HepG2 (cell line): ENCODE results near the gene SRCAP. TPM values are rescaled to one million over a fixed set of nuclear protein-coding genes. Genes with fewer than 3 reads are reported as not detected.

Source experiments
- CHCHD3 ChIP-seq: sonication (generic); formaldehyde crosslinking; IDR thresholded peaks from 2 replicates; pipeline ENCODE4 v1.8.0; 2022; ENCODE audit warnings: mild to moderate bottlenecking, missing genetic modification reagents, moderate library complexity
- DNMT3B ChIP-seq: conservative IDR thresholded peaks from 2 replicates; pipeline ENCODE4 v1.6.1; 2016; ENCODE audit warnings: missing biosample characterization, control low read depth
- HNRNPK ChIP-seq: fragments of 200-400 bp; formaldehyde crosslinking; IDR thresholded peaks from 2 replicates; pipeline ENCODE4 v1.6.1; 2018; ENCODE audit warnings: low read length, low read depth, moderate library complexity, mild to moderate bottlenecking; ENCODE audit not compliant: poor library complexity, severe bottlenecking
- JDP2 ChIP-seq: sonication (generic); formaldehyde crosslinking; IDR thresholded peaks from 2 replicates; pipeline ENCODE4 v1.8.1; 2022; ENCODE audit warnings: missing genetic modification reagents, borderline replicate concordance
- JUND ChIP-seq: sonication (generic); formaldehyde crosslinking; IDR thresholded peaks from 2 replicates; pipeline ENCODE4 v1.8.0; 2022; ENCODE audit warnings: mild to moderate bottlenecking, missing genetic modification reagents
- MLLT10 ChIP-seq: sonication (generic); formaldehyde crosslinking; IDR thresholded peaks from 2 replicates; pipeline ENCODE4 v1.4.0; 2020; ENCODE audit warnings: missing genetic modification reagents
- NR3C1 ChIP-seq: sonication (generic); formaldehyde crosslinking; IDR thresholded peaks from 2 replicates; pipeline ENCODE4 v1.4.0; 2020; ENCODE audit warnings: missing genetic modification reagents
- ONECUT2 ChIP-seq: sonication (generic); formaldehyde crosslinking; IDR thresholded peaks from 2 replicates; pipeline ENCODE4 v1.4.0; 2020; ENCODE audit warnings: missing genetic modification reagents
- RNF2 ChIP-seq: fragments of 450-650 bp; conservative IDR thresholded peaks from 2 replicates; pipeline ENCODE4 v1.6.1; 2016; ENCODE audit warnings: low read depth
- SNAPC2 ChIP-seq: sonication (generic); formaldehyde crosslinking; IDR thresholded peaks from 2 replicates; pipeline ENCODE4 v1.8.1; 2022; ENCODE audit warnings: mild to moderate bottlenecking, missing genetic modification reagents
- TBL1XR1 ChIP-seq: fragments of 150-350 bp; IDR thresholded peaks from 2 replicates; pipeline ENCODE4 v1.6.1; 2014; ENCODE audit warnings: borderline replicate concordance, low read length; ENCODE audit not compliant: partially characterized antibody
- TFE3 ChIP-seq: IDR thresholded peaks from 2 replicates; pipeline ENCODE4 v1.6.1; 2016
- ZBTB3 ChIP-seq: sonication (generic); formaldehyde crosslinking; IDR thresholded peaks from 2 replicates; pipeline ENCODE4 v1.4.0; 2020; ENCODE audit warnings: low read depth, mild to moderate bottlenecking, moderate library complexity, missing genetic modification reagents, borderline replicate concordance
- ZNF263 ChIP-seq: sonication (generic); formaldehyde crosslinking; IDR thresholded peaks from 2 replicates; pipeline ENCODE4 v1.4.0; 2020; ENCODE audit warnings: missing genetic modification reagents
- ZNF274 ChIP-seq: sonication (generic); formaldehyde crosslinking; IDR thresholded peaks from 2 replicates; pipeline ENCODE4 v1.5.1; 2020; ENCODE audit warnings: mild to moderate bottlenecking, missing genetic modification reagents
- ZNF33B ChIP-seq: sonication (generic); formaldehyde crosslinking; IDR thresholded peaks from 2 replicates; pipeline ENCODE4 v1.5.1; 2020; ENCODE audit warnings: mild to moderate bottlenecking, missing genetic modification reagents
- ZNF562 ChIP-seq: sonication (generic); formaldehyde crosslinking; IDR thresholded peaks from 2 replicates; pipeline ENCODE4 v1.8.0; 2022; ENCODE audit warnings: missing genetic modification reagents, borderline replicate concordance
- ZNF619 ChIP-seq: sonication (generic); formaldehyde crosslinking; IDR thresholded peaks from 2 replicates; pipeline ENCODE4 v1.4.0; 2020; ENCODE audit warnings: mild to moderate bottlenecking, missing genetic modification reagents
- ZNF780A ChIP-seq: sonication (generic); formaldehyde crosslinking; IDR thresholded peaks from 2 replicates; pipeline ENCODE4 v1.8.0; 2022; ENCODE audit warnings: mild to moderate bottlenecking, missing genetic modification reagents, moderate library complexity
- ZNF816 ChIP-seq: sonication (generic); formaldehyde crosslinking; IDR thresholded peaks from 2 replicates; pipeline ENCODE4 v1.8.0; 2022; ENCODE audit warnings: missing genetic modification reagents, mild to moderate bottlenecking, borderline replicate concordance
- polyA plus RNA-seq, 8 experiments: library from polyadenylated mRNA; depleted of rRNA in 3 of 8; stranded (reverse) in 7 of 8; unstranded in 1 of 8; fragments of >200 nt; fragmentation: Illumina TruSeq in 4 of 8; extraction: Trizol in 4 of 8; gene quantifications; 2 replicates each; pipeline versions ENCODE4 v1.2.1 to v1.2.3, GENCODE V29; 2011 to 2016; ENCODE audit warnings: low read depth in 4 of 8, missing spikeins in 1 of 8, mixed read lengths in 1 of 8; ENCODE audit not compliant: insufficient read depth in 1 of 8
- total RNA-seq, 5 experiments: library from RNA; depleted of rRNA; stranded (reverse); fragments of >200 nt; fragmentation: Illumina TruSeq; extraction: Trizol; gene quantifications; 2 replicates each; pipeline ENCODE4 v1.2.3, GENCODE V29; 2016; ENCODE audit warnings: low read depth in 1 of 5
- TF ChIP-seq, protein P1 (sequence below): sonication (generic); formaldehyde crosslinking; IDR thresholded peaks from 2 replicates; pipeline ENCODE4 v1.4.0; 2020; ENCODE audit warnings: missing genetic modification reagents
- TF ChIP-seq, protein P2 (sequence below): sonication (generic); formaldehyde crosslinking; IDR thresholded peaks from 2 replicates; pipeline ENCODE4 v1.4.0; 2020; ENCODE audit warnings: missing genetic modification reagents, mild to moderate bottlenecking, borderline replicate concordance
- TF ChIP-seq, protein P3 (sequence below): IDR thresholded peaks from 2 replicates; pipeline ENCODE4 v1.6.1; 2016; ENCODE audit warnings: missing genetic modification reagents, missing compliant biosample characterization

The SRCAP gene
- total and polyA plus RNA-seq, 2 of the 13 experiments (the other 11 are each of a cell fraction or from before 2014, with no cell fraction given) = 4.9 to 9.0 TPM

DNA sequence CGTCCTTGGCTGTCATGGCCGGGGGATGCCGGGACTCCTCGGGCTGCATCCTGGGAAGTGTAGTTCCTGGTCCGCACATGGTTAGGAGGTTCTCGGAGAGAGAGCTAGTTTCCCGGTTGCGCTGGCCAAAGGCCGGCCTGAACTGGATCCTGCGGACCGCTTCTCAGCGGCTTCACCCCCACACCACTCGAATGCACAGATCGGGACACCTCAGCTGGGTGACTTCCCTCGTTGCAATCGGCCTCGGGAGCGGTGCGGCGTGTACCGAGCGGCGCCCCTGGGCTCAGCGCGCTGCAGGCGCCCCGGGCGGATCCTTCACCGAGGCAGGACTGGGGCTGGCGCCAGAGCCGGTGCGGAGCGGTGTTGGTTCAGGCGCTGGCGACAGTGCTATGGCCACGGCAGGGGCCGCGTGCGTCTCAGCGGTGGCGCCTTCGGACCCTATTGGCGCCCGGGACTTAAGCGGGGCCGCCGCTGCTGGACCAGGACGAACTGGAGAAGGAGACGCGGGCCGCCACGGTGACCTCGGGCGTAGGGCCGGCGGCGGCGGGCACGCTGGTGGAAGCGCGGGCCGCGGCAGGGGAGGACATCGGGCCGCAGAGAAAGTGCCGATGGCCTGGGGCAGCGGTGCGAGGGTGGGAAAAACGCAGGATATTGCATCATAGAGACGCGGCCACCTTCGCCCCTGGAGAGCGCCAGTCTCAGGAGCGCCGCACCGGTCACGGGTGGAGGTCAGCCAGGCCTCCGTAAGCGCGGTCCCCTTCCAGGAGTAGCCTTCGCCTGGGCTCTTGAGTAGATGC is 76.6 kb downstream of the SRCAP start (continued):
- TF ChIP-seq ZNF780A (CRISPR knock-in tag) = peak; percentile 76; the same call in 1 of the 2 replicates
- no peak for TF ChIP-seq NR3C1 (CRISPR knock-in tag)
- TF ChIP-seq ZNF562 (CRISPR knock-in tag) = no peak; the same call in 1 of the 2 replicates
- TF ChIP-seq MLLT10 (CRISPR knock-in tag) = no peak
- no peak for TF ChIP-seq JDP2 (CRISPR knock-in tag)
- TF ChIP-seq, protein P1, sequence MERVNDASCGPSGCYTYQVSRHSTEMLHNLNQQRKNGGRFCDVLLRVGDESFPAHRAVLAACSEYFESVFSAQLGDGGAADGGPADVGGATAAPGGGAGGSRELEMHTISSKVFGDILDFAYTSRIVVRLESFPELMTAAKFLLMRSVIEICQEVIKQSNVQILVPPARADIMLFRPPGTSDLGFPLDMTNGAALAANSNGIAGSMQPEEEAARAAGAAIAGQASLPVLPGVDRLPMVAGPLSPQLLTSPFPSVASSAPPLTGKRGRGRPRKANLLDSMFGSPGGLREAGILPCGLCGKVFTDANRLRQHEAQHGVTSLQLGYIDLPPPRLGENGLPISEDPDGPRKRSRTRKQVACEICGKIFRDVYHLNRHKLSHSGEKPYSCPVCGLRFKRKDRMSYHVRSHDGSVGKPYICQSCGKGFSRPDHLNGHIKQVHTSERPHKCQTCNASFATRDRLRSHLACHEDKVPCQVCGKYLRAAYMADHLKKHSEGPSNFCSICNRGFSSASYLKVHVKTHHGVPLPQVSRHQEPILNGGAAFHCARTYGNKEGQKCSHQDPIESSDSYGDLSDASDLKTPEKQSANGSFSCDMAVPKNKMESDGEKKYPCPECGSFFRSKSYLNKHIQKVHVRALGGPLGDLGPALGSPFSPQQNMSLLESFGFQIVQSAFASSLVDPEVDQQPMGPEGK (CRISPR knock-in tag) = peak; percentile 51
- TF ChIP-seq ZNF816 = no peak
- 0 out of 2 replicates have a peak, but pooled peaks have one; percentile 26 for TF ChIP-seq JUND (CRISPR knock-in tag)
- peak; percentile 50; the same call in 1 of the 2 replicates for TF ChIP-seq ZNF263 (CRISPR knock-in tag)
- TF ChIP-seq CHCHD3 = 0 out of 2 replicates have a peak, but pooled peaks have one; percentile 81
- TF ChIP-seq, protein P2, sequence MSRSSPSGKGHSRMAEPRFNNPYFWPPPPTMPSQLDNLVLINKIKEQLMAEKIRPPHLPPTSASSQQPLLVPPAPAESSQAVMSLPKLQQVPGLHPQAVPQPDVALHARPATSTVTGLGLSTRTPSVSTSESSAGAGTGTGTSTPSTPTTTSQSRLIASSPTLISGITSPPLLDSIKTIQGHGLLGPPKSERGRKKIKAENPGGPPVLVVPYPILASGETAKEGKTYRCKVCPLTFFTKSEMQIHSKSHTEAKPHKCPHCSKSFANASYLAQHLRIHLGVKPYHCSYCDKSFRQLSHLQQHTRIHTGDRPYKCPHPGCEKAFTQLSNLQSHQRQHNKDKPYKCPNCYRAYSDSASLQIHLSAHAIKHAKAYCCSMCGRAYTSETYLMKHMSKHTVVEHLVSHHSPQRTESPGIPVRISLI = peak; percentile 40
- TF ChIP-seq TBL1XR1 = peak; percentile 35
- TF ChIP-seq RNF2 = peak; percentile 53; the same call in 1 of the 2 replicates
- peak; percentile 46; the same call in 1 of the 2 replicates for TF ChIP-seq ZBTB3 (CRISPR knock-in tag)
- TF ChIP-seq, protein P3, sequence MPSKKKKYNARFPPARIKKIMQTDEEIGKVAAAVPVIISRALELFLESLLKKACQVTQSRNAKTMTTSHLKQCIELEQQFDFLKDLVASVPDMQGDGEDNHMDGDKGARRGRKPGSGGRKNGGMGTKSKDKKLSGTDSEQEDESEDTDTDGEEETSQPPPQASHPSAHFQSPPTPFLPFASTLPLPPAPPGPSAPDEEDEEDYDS = peak; percentile 68; the same call in 1 of the 2 replicates
- TF ChIP-seq SNAPC2 (CRISPR knock-in tag) = peak; percentile 92
- TF ChIP-seq DNMT3B (CRISPR knock-in tag) = no peak
- no peak for TF ChIP-seq ONECUT2 (CRISPR knock-in tag)
- peak; percentile 79 for TF ChIP-seq TFE3 (CRISPR knock-in tag)
- TF ChIP-seq ZNF619 (CRISPR knock-in tag) = peak; percentile 83; the same call in 1 of the 2 replicates
- TF ChIP-seq HNRNPK = peak; percentile 88
- peak; percentile 93 for TF ChIP-seq ZNF274 (CRISPR knock-in tag)
- peak; percentile 98 for TF ChIP-seq ZNF33B
